ENCODE results near the gene MACROD2. TPM values are rescaled to one million over a fixed set of nuclear protein-coding genes. Genes with fewer than 3 reads are reported as not detected.

Gene MACROD2
- total RNA-seq, 4 donors from 2014 or later, result 8.7 to 17.8 (median 10.8) TPM

- H3K36me3 ChIP-seq, result no peaks in the 10 kb centered on the region
- intact Hi-C loops (cut with DNase I), result no loop called here
- DNase-seq, result no peak
- H3K27ac ChIP-seq, result no peak overlapping the region
- H3K4me3 ChIP-seq (replicated peaks in 1 of 3), result no peak overlapping the region
- TF ChIP-seq, protein P1, sequence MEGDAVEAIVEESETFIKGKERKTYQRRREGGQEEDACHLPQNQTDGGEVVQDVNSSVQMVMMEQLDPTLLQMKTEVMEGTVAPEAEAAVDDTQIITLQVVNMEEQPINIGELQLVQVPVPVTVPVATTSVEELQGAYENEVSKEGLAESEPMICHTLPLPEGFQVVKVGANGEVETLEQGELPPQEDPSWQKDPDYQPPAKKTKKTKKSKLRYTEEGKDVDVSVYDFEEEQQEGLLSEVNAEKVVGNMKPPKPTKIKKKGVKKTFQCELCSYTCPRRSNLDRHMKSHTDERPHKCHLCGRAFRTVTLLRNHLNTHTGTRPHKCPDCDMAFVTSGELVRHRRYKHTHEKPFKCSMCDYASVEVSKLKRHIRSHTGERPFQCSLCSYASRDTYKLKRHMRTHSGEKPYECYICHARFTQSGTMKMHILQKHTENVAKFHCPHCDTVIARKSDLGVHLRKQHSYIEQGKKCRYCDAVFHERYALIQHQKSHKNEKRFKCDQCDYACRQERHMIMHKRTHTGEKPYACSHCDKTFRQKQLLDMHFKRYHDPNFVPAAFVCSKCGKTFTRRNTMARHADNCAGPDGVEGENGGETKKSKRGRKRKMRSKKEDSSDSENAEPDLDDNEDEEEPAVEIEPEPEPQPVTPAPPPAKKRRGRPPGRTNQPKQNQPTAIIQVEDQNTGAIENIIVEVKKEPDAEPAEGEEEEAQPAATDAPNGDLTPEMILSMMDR (IDR thresholded peaks at IDR 0.05), result no peak
- no peak for TF ChIP-seq POLR2A (IDR thresholded peaks at IDR 0.05)
- H3K9me3 ChIP-seq, result no peaks in the 10 kb centered on the region
- no peaks in the 10 kb centered on the region for H3K27me3 ChIP-seq
- H3K4me1 ChIP-seq, result no peaks in the 10 kb centered on the region
Measured at GRCh38 chr20:15068486-15068885, 1073.2 kb downstream of the MACROD2 start.

GRCh38 chr20:15069355-15069754 lies 1074.0 kb downstream of the MACROD2 start:
- Histone ChIP-seq H3K27me3 (no peaks in the 10 kb centered on the region), H3K9me3 (no peaks in the 10 kb centered on the region), H3K4me3 (replicated peaks in 1 of 3) (no peak overlapping the region), H3K27ac (no peak overlapping the region), H3K4me1 (no peaks in the 10 kb centered on the region), H3K36me3 (no peaks in the 10 kb centered on the region)
- intact Hi-C loops (cut with DNase I), result no loop called here
- no peak for DNase-seq
- TF ChIP-seq, protein P1 (IDR thresholded peaks at IDR 0.05), result no peak
- no peak for TF ChIP-seq POLR2A (IDR thresholded peaks at IDR 0.05)
- 95 to 100% methylated on average over 2 of the region's 2 CpGs for WGBS, 2 donors

GRCh38 chr20:15071085-15071808 lies 1075.9 kb downstream of the MACROD2 start:
- DNase-seq, result no peak
- Histone ChIP-seq H3K4me3 (replicated peaks in 1 of 3) (no peak overlapping the region), H3K27me3 (no peaks in the 10 kb centered on the region), H3K9me3 (no peaks in the 10 kb centered on the region), H3K4me1 (no peaks in the 10 kb centered on the region), H3K36me3 (no peaks in the 10 kb centered on the region), H3K27ac (no peak overlapping the region)
- WGBS, 2 donors, result 61 to 89% methylated on average over 2 of the region's 2 CpGs
- intact Hi-C loops (cut with DNase I), result no loop called here
- no peak for TF ChIP-seq POLR2A (IDR thresholded peaks at IDR 0.05)
- TF ChIP-seq, protein P1 (IDR thresholded peaks at IDR 0.05), result no peak

GRCh38 chr20:15072316-15072715 lies 1077.0 kb downstream of the MACROD2 start:
- no peaks in the 10 kb centered on the region for H3K4me1 ChIP-seq
- H3K36me3 ChIP-seq, result no peaks in the 10 kb centered on the region
- TF ChIP-seq, protein P1 (IDR thresholded peaks at IDR 0.05), result no peak
- TF ChIP-seq POLR2A (IDR thresholded peaks at IDR 0.05), result no peak
- no peaks in the 10 kb centered on the region for H3K27me3 ChIP-seq
- no peak for DNase-seq
- no peak overlapping the region for H3K27ac ChIP-seq
- no peak overlapping the region for H3K4me3 ChIP-seq (replicated peaks in 1 of 3)
- intact Hi-C loops (cut with DNase I), result no loop called here
- no peaks in the 10 kb centered on the region for H3K9me3 ChIP-seq

- H3K9me3 ChIP-seq, result no peaks in the 10 kb centered on the region
- no peak overlapping the region for H3K27ac ChIP-seq
- H3K4me1 ChIP-seq, result no peaks in the 10 kb centered on the region
- no peak for TF ChIP-seq POLR2A (IDR thresholded peaks at IDR 0.05)
- TF ChIP-seq, protein P1 (IDR thresholded peaks at IDR 0.05), result no peak
- no peak overlapping the region for H3K4me3 ChIP-seq (replicated peaks in 1 of 3)
- DNase-seq, result no peak
- intact Hi-C loops (cut with DNase I), result no loop called here
- 91 to 92% methylated on average over 3 of the region's 3 CpGs for WGBS, 2 donors
- H3K27me3 ChIP-seq, result no peaks in the 10 kb centered on the region
- no peaks in the 10 kb centered on the region for H3K36me3 ChIP-seq
Measured at GRCh38 chr20:15075586-15075985, 1080.3 kb downstream of the MACROD2 start.
